ENCODE data around the gene SLC22A16.

DNA sequence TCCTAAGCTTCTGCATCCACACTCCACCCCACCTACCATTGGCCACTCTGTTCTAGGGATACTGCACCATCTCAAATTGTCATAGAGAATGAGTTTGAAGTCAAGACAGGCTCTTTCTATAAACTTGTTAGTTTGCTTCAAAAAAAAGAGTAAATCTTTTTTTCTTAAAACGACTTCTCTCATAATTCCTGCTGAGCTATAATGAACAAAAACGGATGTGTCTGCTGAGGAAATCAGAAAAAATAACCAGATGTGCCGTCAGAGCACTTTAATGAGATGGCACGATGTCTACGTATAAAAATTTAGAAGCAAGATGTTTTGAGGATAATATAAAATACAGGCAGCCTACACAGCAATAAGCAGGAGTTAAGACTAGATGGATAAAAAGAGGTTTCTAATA is 37.1 kb downstream of the SLC22A16 start:
- TF ChIP-seq, protein P1, sequence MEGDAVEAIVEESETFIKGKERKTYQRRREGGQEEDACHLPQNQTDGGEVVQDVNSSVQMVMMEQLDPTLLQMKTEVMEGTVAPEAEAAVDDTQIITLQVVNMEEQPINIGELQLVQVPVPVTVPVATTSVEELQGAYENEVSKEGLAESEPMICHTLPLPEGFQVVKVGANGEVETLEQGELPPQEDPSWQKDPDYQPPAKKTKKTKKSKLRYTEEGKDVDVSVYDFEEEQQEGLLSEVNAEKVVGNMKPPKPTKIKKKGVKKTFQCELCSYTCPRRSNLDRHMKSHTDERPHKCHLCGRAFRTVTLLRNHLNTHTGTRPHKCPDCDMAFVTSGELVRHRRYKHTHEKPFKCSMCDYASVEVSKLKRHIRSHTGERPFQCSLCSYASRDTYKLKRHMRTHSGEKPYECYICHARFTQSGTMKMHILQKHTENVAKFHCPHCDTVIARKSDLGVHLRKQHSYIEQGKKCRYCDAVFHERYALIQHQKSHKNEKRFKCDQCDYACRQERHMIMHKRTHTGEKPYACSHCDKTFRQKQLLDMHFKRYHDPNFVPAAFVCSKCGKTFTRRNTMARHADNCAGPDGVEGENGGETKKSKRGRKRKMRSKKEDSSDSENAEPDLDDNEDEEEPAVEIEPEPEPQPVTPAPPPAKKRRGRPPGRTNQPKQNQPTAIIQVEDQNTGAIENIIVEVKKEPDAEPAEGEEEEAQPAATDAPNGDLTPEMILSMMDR (IDR thresholded peaks at IDR 0.05; ENCODE audit: insufficient read depth, low read depth, low read length): no peak
- no peak for TF ChIP-seq EZH2 (IDR thresholded peaks at IDR 0.05; ENCODE audit: insufficient read depth, low read length)
